HL-60 (cell line): Measurements from ENCODE around the gene TOGARAM1.

Source experiments
- CTCF ChIP-seq: IDR thresholded peaks from one replicate; pipeline ENCODE4 v1.5.1; 2011; ENCODE audit warnings: low read length, control low read depth, inconsistent platforms; ENCODE audit not compliant: insufficient read depth
- POLR2AphosphoS5 ChIP-seq: IDR thresholded peaks from 2 replicates; pipeline ENCODE4 v1.6.1; 2012; ENCODE audit warnings: low read depth

GRCh38 chr14:44945264-44945663 lies 16.7 kb upstream of the TOGARAM1 start:
- TF ChIP-seq CTCF, result no peak
- TF ChIP-seq POLR2AphosphoS5, result no peak
